Small intestine (tissue), 7 donors: ENCODE measurements around the gene TSC22D3. TPM values are rescaled to one million over a fixed set of nuclear protein-coding genes. Genes with fewer than 3 reads are reported as not detected.

Experiments used
- DNase-seq, 2 donors: peaks; one replicate each; pipeline versions ENCODE4 v3.0.0 to v3.0.0-alpha.2; 2013
- FAIRE-seq: peaks from 2 replicates; lab custom pipeline; 2012; peaks lifted over from hg19 to GRCh38; lab: Jason Lieb, UNC
- H3K27ac ChIP-seq, 3 donors: one replicate each; pipeline ENCODE4 v1.5.1; 2013; ENCODE audit warnings: low read length in 2 of 3, mild to moderate bottlenecking in 2 of 3, control low read depth in 1 of 3, inconsistent platforms in 1 of 3, low read depth in 1 of 3, moderate library complexity in 1 of 3
- H3K27me3 ChIP-seq, 3 donors: one replicate each; pipeline ENCODE4 v1.6.1; 2013; ENCODE audit warnings: low read length in 3 of 3, inconsistent platforms in 1 of 3; ENCODE audit not compliant: control insufficient read depth in 3 of 3, insufficient read depth in 3 of 3
- H3K36me3 ChIP-seq, 3 donors: one replicate each; pipeline ENCODE4 v1.6.1; 2013; ENCODE audit warnings: low read length in 3 of 3, inconsistent platforms in 1 of 3, low read depth in 1 of 3, mild to moderate bottlenecking in 1 of 3, moderate library complexity in 1 of 3; ENCODE audit not compliant: control insufficient read depth in 3 of 3, insufficient read depth in 2 of 3
- H3K4me1 ChIP-seq, 3 donors: one replicate each; pipeline ENCODE4 v1.6.1; 2013; ENCODE audit warnings: low read length in 2 of 3, inconsistent platforms in 1 of 3, low read depth in 1 of 3, mild to moderate bottlenecking in 1 of 3, moderate library complexity in 1 of 3; ENCODE audit not compliant: control insufficient read depth in 3 of 3, insufficient read depth in 2 of 3
- H3K4me3 ChIP-seq, 3 donors: one replicate each; pipeline ENCODE4 v1.5.1; 2013; ENCODE audit warnings: low read length in 3 of 3, control low read depth in 1 of 3, inconsistent platforms in 1 of 3, low read depth in 1 of 3, mild to moderate bottlenecking in 1 of 3, moderate library complexity in 1 of 3
- H3K9me3 ChIP-seq, 2 donors: one replicate each; pipeline ENCODE4 v1.6.1; 2013; ENCODE audit warnings: low read depth in 1 of 2, low read length in 1 of 2; ENCODE audit not compliant: control insufficient read depth in 2 of 2, insufficient read depth in 1 of 2
- WGBS, 3 donors: extraction: QIAGEN DNeasy Blood & Tissue Kit; methylation state at CpG; one replicate each; pipeline ENCODE4 v1.1.7; 2013; 5-methylcytosine and 5-hydroxymethylcytosine counted together
- polyA plus RNA-seq, 4 donors: library from polyadenylated mRNA; stranded (reverse) in 3 of 4; unstranded in 1 of 4; fragments of 200-250 nt in 3 of 4; fragments of 120-200 nt in 1 of 4; gene quantifications; one replicate each; pipeline versions ENCODE4 v1.2.1 to v1.2.3, GENCODE V29; 2013
- donor health status: healthy with polysubstance abuse.
- donor health status: control.
- donor health status: control.
- donor health status: Bipolar disorder and iron deficiency.
- donor health status: healthy.

Gene TSC22D3
- polyA plus RNA-seq, 4 donors = 85.6 to 244 (median 120) TPM

- Histone ChIP-seq H3K4me1 (peaks cover 0 to 48% (median 0%) of the 10 kb centered on the region in 3 donors), H3K9me3 (no peaks in the 10 kb centered on the region), H3K27ac (peak overlapping the region; percentile 47 to 99 (median 93)), H3K4me3 (peak overlapping the region in 1 of 3 donors; percentile 9), H3K27me3 (no peaks in the 10 kb centered on the region), H3K36me3 (peaks cover 4 to 28% (median 6%) of the 10 kb centered on the region in 3 donors)
- peak; percentile 51 for FAIRE-seq
- WGBS, 3 donors = 7 to 22% (median 9%) methylated on average over 6 to 7 of the region's 7 CpGs
- peak; percentile 74 to 87 for DNase-seq
Measured at GRCh38 chrX:107710617-107711391, 64.8 kb downstream of the TSC22D3 start.

- no peaks in the 10 kb centered on the region for H3K27me3 ChIP-seq
- no peak for FAIRE-seq
- H3K4me1 ChIP-seq = peaks cover 0 to 42% (median 0%) of the 10 kb centered on the region in 3 donors
- peak overlapping the region in 2 of 3 donors; percentile 49 to 71 for H3K27ac ChIP-seq
- peak in 1 of 2 donors; percentile 42 for DNase-seq
- no peak overlapping the region for H3K4me3 ChIP-seq
- peaks cover 2 to 13% (median 6%) of the 10 kb centered on the region in 3 donors for H3K36me3 ChIP-seq
- 64 to 83% (median 75%) methylated on average over 6 of the region's 6 CpGs for WGBS, 3 donors
- no peaks in the 10 kb centered on the region for H3K9me3 ChIP-seq
Measured at GRCh38 chrX:107709266-107709806, 66.3 kb downstream of the TSC22D3 start.

GRCh38 chrX:107708762-107709161 lies 66.8 kb downstream of the TSC22D3 start:
- Histone ChIP-seq H3K36me3 (peaks cover 1 to 8% (median 4%) of the 10 kb centered on the region in 3 donors), H3K4me1 (peaks cover 0 to 41% (median 0%) of the 10 kb centered on the region in 3 donors), H3K9me3 (no peaks in the 10 kb centered on the region), H3K4me3 (no peak overlapping the region), H3K27me3 (no peaks in the 10 kb centered on the region), H3K27ac (peak overlapping the region in 2 of 3 donors; percentile 1 to 71)
- no peak for DNase-seq
- FAIRE-seq = no peak
- WGBS, 3 donors = 67 to 77% (median 74%) methylated on average over 2 of the region's 2 CpGs

DNA sequence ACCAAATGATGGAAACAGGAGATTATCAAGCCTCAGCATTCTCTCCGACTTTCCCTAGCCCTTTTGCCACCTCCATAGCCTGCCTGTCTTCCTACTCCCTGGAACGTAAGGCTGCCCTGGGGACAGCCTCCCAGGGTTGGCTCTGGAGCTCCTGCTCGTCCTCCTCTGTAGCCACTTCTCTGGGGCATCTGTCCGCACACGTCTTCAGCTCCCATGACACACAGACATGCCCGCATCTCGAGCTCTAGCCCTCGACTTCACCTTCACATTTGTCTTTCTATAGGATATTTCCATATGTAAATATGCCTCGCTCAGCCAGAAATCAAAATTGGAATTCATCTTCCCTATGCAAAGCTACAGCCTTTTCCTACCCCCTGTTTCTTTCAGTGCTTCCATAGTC lies 67.7 kb downstream of the TSC22D3 start:
- WGBS, 3 donors = 78 to 93% (median 93%) methylated on average over 8 to 9 of the region's 9 CpGs
- Histone ChIP-seq H3K4me3 (no peak overlapping the region), H3K36me3 (peaks cover 0 to 3% (median 2%) of the 10 kb centered on the region in 3 donors), H3K9me3 (no peaks in the 10 kb centered on the region), H3K27ac (no peak overlapping the region), H3K27me3 (no peaks in the 10 kb centered on the region), H3K4me1 (peaks cover 0 to 39% (median 0%) of the 10 kb centered on the region in 3 donors)
- FAIRE-seq (no peak), DNase-seq (no peak)

GRCh38 chrX:107706309-107706708 lies 69.3 kb downstream of the TSC22D3 start:
- no peaks in the 10 kb centered on the region for H3K36me3 ChIP-seq
- H3K27me3 ChIP-seq = no peaks in the 10 kb centered on the region
- FAIRE-seq = no peak
- no peak overlapping the region for H3K4me3 ChIP-seq
- no peak for DNase-seq
- no peaks in the 10 kb centered on the region for H3K9me3 ChIP-seq
- H3K27ac ChIP-seq = no peak overlapping the region
- peaks cover 0 to 24% (median 0%) of the 10 kb centered on the region in 3 donors for H3K4me1 ChIP-seq

- Histone ChIP-seq H3K36me3 (no peaks in the 10 kb centered on the region), H3K4me1 (peaks cover 0 to 17% (median 0%) of the 10 kb centered on the region in 3 donors), H3K9me3 (no peaks in the 10 kb centered on the region), H3K4me3 (no peak overlapping the region), H3K27me3 (no peaks in the 10 kb centered on the region), H3K27ac (peak overlapping the region in 1 of 3 donors; percentile 22)
- 46 to 69% (median 48%) methylated on average over 2 of the region's 2 CpGs for WGBS, 3 donors
- no peak for FAIRE-seq
- DNase-seq = no peak
Measured at GRCh38 chrX:107704587-107704986, 71.0 kb downstream of the TSC22D3 start.

GRCh38 chrX:107704181-107704580 lies 71.4 kb downstream of the TSC22D3 start:
- Histone ChIP-seq H3K4me1 (peaks cover 0 to 17% (median 0%) of the 10 kb centered on the region in 3 donors), H3K27ac (peak overlapping the region in 1 of 3 donors; percentile 58), H3K9me3 (no peaks in the 10 kb centered on the region), H3K4me3 (no peak overlapping the region), H3K36me3 (no peaks in the 10 kb centered on the region), H3K27me3 (no peaks in the 10 kb centered on the region)
- DNase-seq (peak; percentile 45 to 69), FAIRE-seq (no peak)
- 50 to 76% (median 51%) methylated on average over 4 of the region's 4 CpGs for WGBS, 3 donors

DNA sequence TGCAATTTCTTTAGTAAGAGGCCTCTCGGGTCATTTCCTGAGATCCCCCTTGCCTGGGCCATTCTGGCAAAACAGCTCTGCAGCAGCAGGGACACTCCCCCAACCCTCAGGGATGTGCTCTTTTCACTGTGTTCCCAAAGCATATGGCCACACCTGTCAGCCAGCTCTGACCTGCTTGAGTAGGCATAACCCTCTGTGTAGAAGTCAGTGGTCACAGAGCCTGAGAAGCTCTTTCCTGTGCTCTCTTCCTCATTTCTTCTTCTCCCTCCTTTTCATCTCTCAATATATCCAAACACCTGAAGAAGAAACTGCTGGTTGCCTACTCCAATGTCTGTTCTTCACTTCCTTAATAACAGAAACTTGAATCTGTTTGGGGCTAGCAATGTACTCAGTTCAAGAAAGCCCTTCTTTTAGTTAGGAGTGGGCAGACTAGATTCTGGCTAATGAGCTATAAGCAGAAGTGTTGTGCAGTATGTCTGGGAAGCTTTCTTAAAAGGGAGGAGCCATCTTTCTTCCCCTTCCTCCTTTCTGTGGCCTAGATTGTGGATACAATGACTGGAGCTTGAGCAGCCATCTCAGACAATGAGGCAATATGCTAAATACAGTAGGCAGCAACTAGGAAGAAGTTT lies 74.0 kb downstream of the TSC22D3 start:
- peaks cover 0 to 9% (median 0%) of the 10 kb centered on the region in 3 donors for H3K4me1 ChIP-seq
- H3K27ac ChIP-seq = peak overlapping the region in 1 of 3 donors; percentile 72
- no peaks in the 10 kb centered on the region for H3K9me3 ChIP-seq
- FAIRE-seq (no peak), DNase-seq (no peak)
- no peaks in the 10 kb centered on the region for H3K36me3 ChIP-seq
- no peaks in the 10 kb centered on the region for H3K27me3 ChIP-seq
- no peak overlapping the region for H3K4me3 ChIP-seq
- WGBS, 3 donors = 67 to 100% (median 75%) methylated on average over 1 of the region's 1 CpG
